Right lobe of liver (tissue), 4 donors: ENCODE results near the gene DEXI.

Experiments used
- CTCF ChIP-seq, 4 donors: fragments of 200-600 bp in 3 of 4; fragments of 450-650 bp in 1 of 4; IDR thresholded peaks; one replicate each; pipeline versions ENCODE4 v1.5.1 to v1.8.0; 2016 to 2022; ENCODE audit warnings: antibody characterized with exemption in 4 of 4, mild to moderate bottlenecking in 2 of 4
- POLR2A ChIP-seq: fragments of 450-650 bp; IDR thresholded peaks from one replicate; pipeline ENCODE4 v1.6.1; 2017; ENCODE audit warnings: antibody characterized with exemption, mild to moderate bottlenecking
- donor health status: DM: no; HTN: no; CAD: no.
- donor health status: DM: no; HTN: no; CAD: no.
- donor health status: DM: no; HTN: yes; CAD: no.

- TF ChIP-seq CTCF (IDR thresholded peaks at IDR 0.05) (no peak), POLR2A (no peak)
Measured at GRCh38 chr16:10957771-10958482, 15.7 kb upstream of the DEXI start.
